ENCODE results near the gene OLFML3.
"Not testable (repeated sequence)": the region's sequence is repeated elsewhere in the genome, so short reads cannot be mapped to it uniquely, and the experiment has no call there.

The OLFML3 gene

GRCh38 chr1:113993766-113994165 lies 14.5 kb downstream of the OLFML3 start:
- no peak for DNase-seq

- no peak for DNase-seq
These were observed 16.1 kb downstream of the OLFML3 start for GRCh38 chr1:113995382-113995781.

DNA sequence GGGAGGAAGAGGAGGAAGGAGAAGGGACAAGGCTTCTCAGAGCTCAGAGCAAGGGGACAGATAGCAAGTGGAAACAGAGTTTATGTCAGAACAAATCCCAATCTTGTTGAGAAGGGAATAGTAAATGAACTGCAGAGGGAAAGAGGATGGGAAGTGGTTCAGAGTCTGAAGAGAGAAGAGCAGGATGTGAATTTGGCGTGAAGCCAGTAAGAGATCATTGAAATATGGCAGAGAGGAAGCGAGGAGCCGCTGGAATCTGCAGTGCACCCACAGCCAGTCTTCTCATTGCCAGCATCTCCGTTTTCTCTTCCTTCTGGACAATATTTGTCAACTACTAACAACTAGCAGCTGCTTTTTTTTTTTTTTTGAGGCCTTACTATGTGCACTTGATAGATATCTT lies 19.1 kb downstream of the OLFML3 start:
- DNase-seq: no peak

- no peak for DNase-seq
These were observed 20.0 kb downstream of the OLFML3 start for GRCh38 chr1:113999233-113999632.

- DNase-seq: no peak
These were observed 20.5 kb downstream of the OLFML3 start for GRCh38 chr1:113999799-114000198.

DNA sequence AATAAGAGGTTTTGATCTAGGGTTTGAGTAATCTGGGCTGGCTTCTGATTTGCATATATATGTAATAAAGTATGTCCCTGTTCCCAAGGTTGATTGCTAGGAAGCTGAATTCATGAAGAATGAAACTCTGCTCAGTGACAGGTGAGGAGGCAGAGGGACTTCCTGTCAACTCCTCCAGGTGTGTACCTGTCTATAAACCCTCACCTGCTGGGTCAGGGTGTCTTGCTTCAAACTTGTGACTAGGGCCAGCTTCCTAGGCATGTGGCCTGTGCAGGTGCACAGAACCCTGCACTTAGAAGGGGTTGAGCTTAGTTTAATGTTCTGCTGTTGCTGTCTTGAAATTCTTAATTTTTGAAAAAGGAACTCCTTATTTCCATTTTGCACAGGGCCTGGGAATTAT lies 21.1 kb downstream of the OLFML3 start:
- DNase-seq: no peak

DNA sequence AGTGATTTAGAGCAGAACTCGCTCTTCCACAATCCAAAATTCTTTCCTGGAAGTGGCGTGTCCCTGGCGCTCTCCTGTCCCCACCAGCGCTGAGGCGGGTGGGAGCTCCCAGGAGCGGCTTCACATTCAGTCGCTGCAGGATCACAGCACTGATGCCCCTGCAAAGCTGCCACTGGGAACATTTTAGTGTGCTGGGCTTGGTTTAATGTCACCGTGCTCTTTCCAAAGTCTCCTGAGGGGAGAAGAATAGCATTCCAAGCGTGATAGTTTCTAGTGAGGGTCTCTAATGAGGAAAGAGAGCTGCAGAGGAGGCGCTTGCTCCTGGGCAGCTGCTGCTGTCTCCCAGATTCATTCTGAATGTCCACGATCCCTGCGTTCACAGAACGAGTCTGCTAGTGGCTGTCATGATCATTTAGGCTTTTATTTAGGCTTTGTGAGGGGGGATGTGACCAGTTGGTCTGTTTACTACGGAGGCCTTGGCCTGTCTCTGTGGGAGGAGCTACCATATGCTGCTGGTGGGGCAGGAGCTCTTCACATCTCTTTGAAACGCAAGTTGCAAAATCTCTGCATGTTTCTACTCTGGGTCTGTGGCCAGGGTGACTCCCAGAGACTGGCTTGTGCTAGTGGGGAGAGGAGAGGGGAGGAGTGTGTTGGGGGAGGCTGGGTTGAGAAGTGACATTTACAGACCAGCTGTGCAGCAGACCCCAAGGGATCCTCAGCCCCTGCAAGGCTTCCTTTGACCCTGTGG lies 23.4 kb downstream of the OLFML3 start:
- DNase-seq: no peak

DNA sequence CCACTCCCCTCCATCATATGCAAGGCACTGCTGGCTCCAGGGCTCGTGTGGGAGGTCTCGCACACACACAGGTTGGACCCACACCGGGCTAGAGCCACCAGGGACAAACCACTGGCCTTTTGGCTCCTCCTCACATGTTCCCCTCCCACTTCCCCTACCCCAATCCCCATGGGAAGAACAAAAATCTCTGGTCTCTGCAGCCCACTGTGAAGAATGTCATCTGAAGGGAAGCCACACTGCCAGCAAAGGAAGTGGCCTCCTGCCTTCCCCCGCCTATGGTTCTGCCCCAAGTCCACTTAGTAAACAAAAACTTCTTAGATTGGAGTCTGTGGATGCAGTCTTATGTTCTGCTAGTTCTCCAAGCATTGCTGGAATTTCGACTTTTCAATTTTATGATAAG lies 24.2 kb downstream of the OLFML3 start:
- DNase-seq: no peak

GRCh38 chr1:114006825-114007224 lies 27.6 kb downstream of the OLFML3 start:
- DNase-seq: not testable (repeated sequence)

DNA sequence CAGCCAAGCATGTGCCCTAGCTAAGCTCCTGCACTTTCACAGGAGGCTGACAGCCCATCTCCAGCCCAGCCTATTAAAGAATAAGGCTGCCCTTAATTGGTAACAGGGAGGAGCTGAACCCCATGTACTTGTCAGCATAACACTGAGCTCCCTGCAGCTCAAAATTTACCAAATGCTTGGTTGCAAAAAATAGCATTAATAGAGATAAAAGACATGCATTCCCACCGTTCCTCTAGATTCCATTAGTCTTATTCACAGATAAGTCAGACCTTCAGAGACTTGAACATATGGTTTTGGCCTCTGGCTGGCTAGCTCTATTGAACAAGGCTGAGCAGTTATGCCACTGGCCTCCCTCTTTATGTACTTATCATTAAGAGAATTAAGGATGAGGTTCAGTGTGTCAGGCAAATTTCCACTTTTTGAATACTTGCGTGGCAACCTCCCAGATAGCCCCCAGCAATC lies 29.2 kb downstream of the OLFML3 start:
- no peak for DNase-seq

DNA sequence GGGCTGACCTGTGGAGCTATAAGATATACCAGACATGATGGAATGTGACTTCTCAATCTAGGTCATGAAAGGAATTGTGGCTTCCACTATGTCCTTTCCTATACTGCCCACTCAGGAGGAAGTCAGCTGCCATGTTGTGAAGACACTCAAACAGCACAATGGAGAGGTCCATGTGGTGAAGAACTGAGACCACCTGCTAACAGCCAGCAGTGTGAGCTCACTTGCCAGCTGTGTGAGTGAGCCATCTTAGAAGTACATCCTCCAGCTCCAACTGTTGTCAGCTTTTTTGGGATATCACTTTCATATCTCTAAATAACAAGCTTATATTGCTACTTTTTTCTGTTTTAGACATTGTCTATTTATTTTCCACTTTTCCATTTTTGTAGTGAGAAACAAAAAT lies 29.7 kb downstream of the OLFML3 start:
- DNase-seq: no peak

- peak; percentile 8 for DNase-seq
These were observed 30.1 kb downstream of the OLFML3 start for GRCh38 chr1:114009393-114009792.

GRCh38 chr1:114010433-114011184 lies 31.3 kb downstream of the OLFML3 start:
- peak; percentile 5 for DNase-seq

DNA sequence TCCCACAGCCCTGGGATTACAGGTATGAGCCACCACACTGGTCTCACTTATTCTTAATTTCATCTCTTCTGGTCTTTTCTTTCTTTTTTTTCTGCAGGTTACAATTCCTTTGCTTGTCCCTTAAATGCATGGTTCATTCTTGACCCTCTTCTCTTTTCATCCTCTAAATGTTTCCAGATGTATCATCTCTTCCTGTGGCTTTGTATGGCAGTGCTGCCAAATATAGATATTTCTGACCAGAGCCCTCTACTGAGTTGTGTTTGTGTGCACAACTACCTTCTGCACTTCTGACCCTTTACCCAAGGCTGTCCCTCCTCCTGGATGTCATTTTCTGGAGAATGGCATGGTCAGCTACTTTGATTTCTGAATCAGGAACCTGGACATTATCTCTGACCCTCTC lies 32.5 kb downstream of the OLFML3 start:
- no peak for DNase-seq

DNA sequence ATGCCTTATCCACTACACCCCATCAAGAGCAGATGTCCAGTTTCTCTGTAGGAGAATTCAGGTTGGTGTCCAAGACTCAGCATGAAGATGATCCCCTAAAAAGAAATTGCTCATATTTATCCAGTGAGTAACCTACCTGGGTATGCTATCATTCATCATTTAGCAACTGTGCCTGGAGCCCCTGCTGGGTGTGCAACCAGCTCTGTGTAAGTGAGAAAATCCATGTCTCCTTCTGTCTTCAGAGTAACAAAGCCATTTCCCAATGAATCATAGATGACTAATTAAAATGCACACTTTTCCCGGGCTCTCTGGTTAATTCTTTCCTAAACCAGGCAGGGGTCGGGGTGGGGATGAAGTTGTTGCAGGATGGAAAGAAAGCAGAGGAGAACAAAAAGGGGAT lies 35.8 kb downstream of the OLFML3 start:
- no peak for DNase-seq

GRCh38 chr1:114019724-114020123 lies 40.5 kb downstream of the OLFML3 start:
- DNase-seq: not testable (repeated sequence)

- DNase-seq: no peak
These were observed 42.4 kb downstream of the OLFML3 start for GRCh38 chr1:114021665-114022099.

DNA sequence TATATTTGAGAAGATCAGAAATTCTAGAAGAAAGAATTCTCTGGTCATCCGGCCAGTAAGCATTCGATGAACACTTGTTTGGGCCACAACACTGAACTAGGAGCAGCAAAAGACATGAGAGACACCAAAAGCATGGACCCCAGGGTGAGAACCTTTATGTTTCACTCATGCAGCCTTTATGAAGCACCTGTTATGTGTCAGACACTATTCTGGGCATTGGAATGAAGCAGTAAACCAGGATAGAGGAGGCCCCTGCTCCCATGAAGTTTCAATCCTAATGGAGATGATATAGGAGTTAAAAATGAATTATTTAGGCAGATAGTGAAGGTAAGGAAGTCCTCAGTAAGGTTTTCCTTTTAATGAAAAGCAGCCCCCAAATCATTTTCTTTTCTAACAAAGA lies 43.6 kb downstream of the OLFML3 start:
- no peak for DNase-seq

DNA sequence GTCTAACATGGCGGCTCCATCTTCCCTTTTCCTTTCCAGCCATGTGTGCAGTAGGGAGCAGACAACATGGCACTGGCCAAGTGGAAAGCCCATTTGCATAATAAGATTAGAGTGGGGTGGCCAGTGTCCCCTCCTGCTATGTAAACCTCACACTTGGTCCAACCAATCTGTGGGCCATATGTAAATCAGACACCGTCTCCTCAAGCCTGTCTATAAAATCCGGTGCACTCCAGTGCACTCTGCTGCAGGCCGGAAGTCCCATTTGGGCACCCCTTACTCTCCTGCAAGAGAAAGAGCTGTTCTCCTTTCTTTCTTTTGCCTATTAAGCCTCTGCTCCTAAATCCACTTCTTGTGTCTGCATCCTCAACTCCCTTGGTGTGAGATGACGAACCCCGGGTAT lies 44.1 kb downstream of the OLFML3 start:
- DNase-seq: no peak

GRCh38 chr1:114024049-114024448 lies 44.8 kb downstream of the OLFML3 start:
- DNase-seq: no peak

GRCh38 chr1:114025609-114026401 lies 46.5 kb downstream of the OLFML3 start:
- DNase-seq: no peak

GRCh38 chr1:114026797-114027196 lies 47.5 kb downstream of the OLFML3 start:
- DNase-seq: no peak

All from hematopoietic multipotent progenitor cell treated with erythropoietin and hydrocortisone succinate and interleukin-3 and kit ligand, for 4 days (in vitro differentiated cells).